MM.1S (cell line): ENCODE measurements around the gene NR1H3.

Source experiments
- DNase-seq: peaks from one replicate; pipeline ENCODE4 v3.0.0-alpha.2; 2015
- H2AFZ ChIP-seq: fragments of 300-600 bp; sonication (generic); 2 replicates; pipeline ENCODE4 v1.6.0; 2016; ENCODE audit warnings: antibody characterized with exemption, low read length
- H3F3A ChIP-seq: fragments of 300-600 bp; sonication (generic); 2 replicates; pipeline ENCODE4 v1.6.1; 2016; ENCODE audit warnings: mild to moderate bottlenecking, antibody characterized with exemption, low read length, moderate library complexity, mixed read lengths; ENCODE audit not compliant: insufficient read depth
- H3K27ac ChIP-seq: fragments of 300-600 bp; sonication (generic); 2 replicates; pipeline ENCODE4 v1.5.1; 2016; ENCODE audit warnings: mild to moderate bottlenecking, low read length
- H3K27me3 ChIP-seq: fragments of 300-600 bp; sonication (generic); replicated peaks from 2 replicates; pipeline ENCODE4 v1.6.0; 2016; ENCODE audit warnings: low read length; ENCODE audit not compliant: insufficient read depth
- H3K36me3 ChIP-seq: fragments of 300-600 bp; sonication (generic); replicated peaks from 2 replicates; pipeline ENCODE4 v1.6.1; 2016; ENCODE audit warnings: mild to moderate bottlenecking, low read length, mixed read lengths; ENCODE audit not compliant: insufficient read depth
- H3K4me1 ChIP-seq: fragments of 300-600 bp; sonication (generic); 2 replicates; pipeline ENCODE4 v1.6.1; 2016; ENCODE audit warnings: low read length, mixed read lengths
- H3K4me2 ChIP-seq: fragments of 300-600 bp; sonication (generic); 2 replicates; pipeline ENCODE4 v1.6.0; 2016; ENCODE audit warnings: low read depth, low read length
- H3K4me3 ChIP-seq: fragments of 300-600 bp; sonication (generic); 2 replicates; pipeline ENCODE4 v1.5.1; 2016; ENCODE audit warnings: low read length, mixed read lengths
- H3K79me2 ChIP-seq: fragments of 300-600 bp; sonication (generic); 2 replicates; pipeline ENCODE4 v1.6.1; 2016; ENCODE audit warnings: mixed run types, low read length, mixed read lengths
- H3K9ac ChIP-seq: fragments of 300-600 bp; sonication (generic); 2 replicates; pipeline ENCODE4 v1.6.1; 2016; ENCODE audit warnings: low read length, mixed read lengths
- H3K9me2 ChIP-seq: fragments of 300-600 bp; sonication (generic); replicated peaks from 2 replicates; pipeline ENCODE4 v1.6.1; 2016; ENCODE audit warnings: mild to moderate bottlenecking, low read length, mixed read lengths; ENCODE audit not compliant: insufficient read depth
- H3K9me3 ChIP-seq: fragments of 300-600 bp; sonication (generic); replicated peaks from 2 replicates; pipeline ENCODE4 v1.6.1; 2016; ENCODE audit warnings: mild to moderate bottlenecking, low read length, mixed read lengths; ENCODE audit not compliant: insufficient read depth
- H4K20me1 ChIP-seq: fragments of 300-600 bp; sonication (generic); 2 replicates; pipeline ENCODE4 v1.6.1; 2016; ENCODE audit warnings: mild to moderate bottlenecking, low read length, moderate library complexity, mixed read lengths; ENCODE audit not compliant: insufficient read depth
- EZH2 ChIP-seq: fragments of 300-600 bp; sonication (generic); optimal IDR thresholded peaks from 2 replicates; pipeline ENCODE3; 2017; ENCODE audit warnings: low read depth, mild to moderate bottlenecking, antibody characterized with exemption, low read length, mixed read lengths
- EZH2phosphoT487 ChIP-seq: fragments of 300-600 bp; sonication (generic); IDR thresholded peaks from 2 replicates; pipeline ENCODE4 v1.6.1; 2018; ENCODE audit warnings: antibody characterized with exemption, low read length
- TF ChIP-seq, protein P1 (sequence below): fragments of 300-600 bp; sonication (generic); IDR thresholded peaks from 2 replicates; pipeline ENCODE4 v1.5.1; 2016; ENCODE audit warnings: antibody characterized with exemption, low read length, mixed read lengths

Gene NR1H3

DNA sequence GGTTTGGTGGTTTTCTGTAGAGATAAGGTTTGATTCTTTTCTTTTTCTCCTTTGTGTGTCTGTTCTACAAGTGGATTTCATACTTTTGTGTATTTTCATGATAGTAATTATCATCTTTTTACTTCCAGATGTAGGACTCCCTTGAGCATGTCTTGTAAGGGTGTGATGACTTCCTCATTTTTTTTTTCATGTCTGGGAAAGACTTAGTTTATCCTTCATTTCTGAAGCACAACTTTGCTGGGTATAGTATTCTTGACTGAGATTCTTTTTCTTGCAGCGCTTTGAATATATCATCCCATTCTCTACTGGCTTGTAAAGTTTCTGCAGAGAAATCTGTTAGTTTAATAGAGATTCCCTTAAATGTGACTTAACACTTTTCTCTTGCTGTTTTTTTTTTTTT, 45.1 kb downstream of the NR1H3 start:
- H3K79me2 ChIP-seq = no peaks in the 10 kb centered on the region
- TF ChIP-seq EZH2 (no peak), EZH2phosphoT487 (no peak)
- TF ChIP-seq, protein P1, sequence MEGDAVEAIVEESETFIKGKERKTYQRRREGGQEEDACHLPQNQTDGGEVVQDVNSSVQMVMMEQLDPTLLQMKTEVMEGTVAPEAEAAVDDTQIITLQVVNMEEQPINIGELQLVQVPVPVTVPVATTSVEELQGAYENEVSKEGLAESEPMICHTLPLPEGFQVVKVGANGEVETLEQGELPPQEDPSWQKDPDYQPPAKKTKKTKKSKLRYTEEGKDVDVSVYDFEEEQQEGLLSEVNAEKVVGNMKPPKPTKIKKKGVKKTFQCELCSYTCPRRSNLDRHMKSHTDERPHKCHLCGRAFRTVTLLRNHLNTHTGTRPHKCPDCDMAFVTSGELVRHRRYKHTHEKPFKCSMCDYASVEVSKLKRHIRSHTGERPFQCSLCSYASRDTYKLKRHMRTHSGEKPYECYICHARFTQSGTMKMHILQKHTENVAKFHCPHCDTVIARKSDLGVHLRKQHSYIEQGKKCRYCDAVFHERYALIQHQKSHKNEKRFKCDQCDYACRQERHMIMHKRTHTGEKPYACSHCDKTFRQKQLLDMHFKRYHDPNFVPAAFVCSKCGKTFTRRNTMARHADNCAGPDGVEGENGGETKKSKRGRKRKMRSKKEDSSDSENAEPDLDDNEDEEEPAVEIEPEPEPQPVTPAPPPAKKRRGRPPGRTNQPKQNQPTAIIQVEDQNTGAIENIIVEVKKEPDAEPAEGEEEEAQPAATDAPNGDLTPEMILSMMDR = no peak

DNA sequence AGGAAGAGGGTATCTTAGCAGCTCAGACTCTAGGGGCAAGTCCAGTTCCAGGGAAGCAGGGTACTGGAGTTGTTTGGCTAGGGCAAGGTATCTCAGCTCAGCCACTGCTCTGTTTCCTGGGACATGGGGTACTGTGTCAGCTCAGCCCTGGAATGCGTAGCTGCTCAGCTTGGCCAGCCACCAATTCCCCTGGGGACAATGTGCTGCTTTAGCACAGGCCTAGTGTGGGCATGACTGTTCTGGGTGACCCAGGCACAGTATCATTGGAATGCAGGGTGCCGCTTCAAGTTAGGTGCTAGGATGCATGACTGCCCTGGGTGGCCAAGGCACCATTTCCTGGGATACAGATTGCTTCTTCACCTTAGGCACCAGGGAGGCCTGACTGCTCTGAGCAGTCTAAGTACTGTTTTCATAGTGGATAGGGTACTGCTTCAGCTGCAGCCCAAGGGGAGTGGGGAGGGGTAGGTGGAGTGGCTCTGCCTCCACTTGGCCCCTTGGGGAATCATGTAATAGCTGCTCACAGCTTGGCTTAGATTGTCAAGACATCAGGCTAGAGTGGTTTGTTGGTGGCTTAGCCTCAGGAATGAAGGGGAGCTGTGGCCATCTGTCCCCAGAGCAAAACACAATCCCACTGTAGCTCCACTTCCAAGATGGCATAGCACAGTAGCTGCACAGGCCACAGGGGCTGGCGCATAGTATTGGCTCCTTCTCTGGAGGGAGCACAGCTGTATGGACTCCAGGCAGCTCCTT, 48.1 kb downstream of the NR1H3 start:
- H3K27me3 ChIP-seq = no peaks in the 10 kb centered on the region
- no peaks in the 10 kb centered on the region; the same call in 1 of the 2 replicates for H3K36me3 ChIP-seq
- H3K9ac ChIP-seq = no peak overlapping the region
- H3K9me2 ChIP-seq = no peaks in the 10 kb centered on the region
- no peak for DNase-seq
- H3K9me3 ChIP-seq = no peaks in the 10 kb centered on the region
- 0 out of 2 replicates have a peak, but pooled peaks cover 4% of the 10 kb centered on the region for H3K4me1 ChIP-seq
- no peaks in the 10 kb centered on the region for H3F3A ChIP-seq
- TF ChIP-seq EZH2 = no peak
- no peak for TF ChIP-seq EZH2phosphoT487
- TF ChIP-seq, protein P1 = no peak
- H3K4me2 ChIP-seq = no peak overlapping the region
- H3K79me2 ChIP-seq = no peaks in the 10 kb centered on the region
- H4K20me1 ChIP-seq = no peaks in the 10 kb centered on the region
- H3K4me3 ChIP-seq = no peak overlapping the region
- H2AFZ ChIP-seq = no peak overlapping the region
- H3K27ac ChIP-seq = no peak overlapping the region

More for the DNA sequence above, 45.1 kb downstream of the NR1H3 start:
- Histone ChIP-seq H3K9me2 (no peaks in the 10 kb centered on the region), H3K4me2 (no peak overlapping the region), H3F3A (no peaks in the 10 kb centered on the region), H3K36me3 (peaks cover 3% of the 10 kb centered on the region; the same call in 1 of the 2 replicates), H3K4me1 (0 out of 2 replicates have a peak, but pooled peaks cover 4% of the 10 kb centered on the region), H2AFZ (no peak overlapping the region), H4K20me1 (no peaks in the 10 kb centered on the region), H3K9me3 (no peaks in the 10 kb centered on the region), H3K27ac (no peak overlapping the region), H3K27me3 (no peaks in the 10 kb centered on the region), H3K9ac (no peak overlapping the region), H3K4me3 (no peak overlapping the region)
- DNase-seq = no peak

DNA sequence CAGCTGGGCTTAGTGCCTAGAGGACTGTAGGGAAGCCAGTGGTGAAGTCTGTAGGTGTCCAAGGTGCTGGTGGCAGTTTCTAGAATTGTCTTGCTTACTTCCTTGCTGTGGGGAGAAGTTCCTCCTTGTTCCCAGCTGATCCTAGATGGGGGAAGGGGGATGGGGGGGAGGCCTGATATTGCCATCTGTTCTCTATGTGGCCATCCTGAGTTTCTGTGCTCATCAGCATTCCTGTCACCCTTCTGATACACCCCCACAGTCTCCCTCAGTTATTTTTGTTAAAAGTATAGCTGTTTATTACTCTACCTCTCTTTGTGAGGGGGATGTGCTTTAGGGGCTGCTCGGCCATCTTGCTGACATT, 48.7 kb downstream of the NR1H3 start:
- H3K9ac ChIP-seq = no peak overlapping the region
- H3K9me3 ChIP-seq = no peaks in the 10 kb centered on the region
- no peaks in the 10 kb centered on the region for H3K27me3 ChIP-seq
- no peaks in the 10 kb centered on the region for H3F3A ChIP-seq
- H3K27ac ChIP-seq = no peak overlapping the region
- no peak overlapping the region for H3K4me3 ChIP-seq
- H2AFZ ChIP-seq = no peak overlapping the region
- no peaks in the 10 kb centered on the region for H4K20me1 ChIP-seq
- H3K36me3 ChIP-seq = no peaks in the 10 kb centered on the region; the same call in 1 of the 2 replicates
- H3K79me2 ChIP-seq = no peaks in the 10 kb centered on the region
- H3K4me2 ChIP-seq = no peak overlapping the region
- DNase-seq = no peak
- TF ChIP-seq EZH2 (no peak), EZH2phosphoT487 (no peak)
- TF ChIP-seq, protein P1 = no peak
- H3K4me1 ChIP-seq = 0 out of 2 replicates have a peak, but pooled peaks cover 4% of the 10 kb centered on the region
- H3K9me2 ChIP-seq = no peaks in the 10 kb centered on the region
